Loucy (cell line): Measurements from ENCODE around the gene LSP1.

Experiments used
- CTCF ChIP-seq: fragments of 200-600 bp; sonication (generic); conservative IDR thresholded peaks from 2 replicates; pipeline ENCODE4 v1.5.1; 2014; ENCODE audit warnings: mild to moderate bottlenecking, antibody characterized with exemption, low read length
- EZH2phosphoT487 ChIP-seq: fragments of 200-600 bp; IDR thresholded peaks from 2 replicates; pipeline ENCODE4 v1.6.1; 2018; ENCODE audit warnings: antibody characterized with exemption, mild to moderate bottlenecking, moderate library complexity, borderline replicate concordance

DNA sequence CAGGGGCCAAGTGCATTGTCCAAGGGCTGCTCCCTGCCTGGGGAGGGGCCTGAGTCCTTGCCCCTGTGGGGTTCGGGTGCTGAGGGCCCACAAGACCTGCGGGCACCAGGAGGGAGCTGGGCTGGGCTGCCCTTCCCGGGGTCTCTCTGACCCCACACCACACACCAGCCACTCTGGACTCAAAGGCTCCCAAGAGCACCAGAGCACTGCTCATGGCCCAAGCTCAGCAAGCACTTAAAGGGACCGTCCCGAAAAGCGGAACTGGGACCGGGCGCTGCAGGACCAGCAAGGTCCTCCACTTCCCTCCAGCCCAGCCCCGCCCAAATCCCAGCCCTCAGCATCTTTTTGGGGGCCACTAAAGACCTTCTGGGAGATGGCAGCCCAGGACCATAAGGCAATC is 5.3 kb downstream of the LSP1 start:
- TF ChIP-seq CTCF (no peak), EZH2phosphoT487 (no peak)
